Tibial nerve (tissue), 4 donors: Measurements from ENCODE around the gene NDUFS1. TPM values are rescaled to one million over a fixed set of nuclear protein-coding genes. Genes with fewer than 3 reads are reported as not detected.

Experiments used
- DNase-seq, 2 donors: peaks; one replicate each; pipeline ENCODE4 v3.0.0-alpha.2; 2019; ENCODE audit warnings: low spot score in 2 of 2
- H3K27ac ChIP-seq, 4 donors: fragments of 200-600 bp; sonication (generic) in 3 of 4; one replicate each; pipeline ENCODE4 v1.5.1; 2017 to 2019; ENCODE audit warnings: mild to moderate bottlenecking in 1 of 4
- H3K27me3 ChIP-seq, 2 donors: fragments of 200-600 bp; sonication (generic) in 1 of 2; one replicate each; pipeline versions ENCODE4 v1.5.1 to v1.6.0; 2017 to 2019
- H3K36me3 ChIP-seq, 3 donors: fragments of 200-600 bp; sonication (generic); one replicate each; pipeline ENCODE4 v1.5.1; 2018 to 2019
- H3K4me1 ChIP-seq, 4 donors: fragments of 200-600 bp; sonication (generic) in 3 of 4; one replicate each; pipeline ENCODE4 v1.5.1; 2017 to 2019
- H3K4me3 ChIP-seq, 4 donors: fragments of 200-600 bp; sonication (generic) in 3 of 4; one replicate each; pipeline ENCODE4 v1.5.1; 2017 to 2019; ENCODE audit warnings: mild to moderate bottlenecking in 1 of 4, moderate library complexity in 1 of 4
- H3K9me3 ChIP-seq, 4 donors: fragments of 200-600 bp; sonication (generic) in 3 of 4; one replicate each; pipeline ENCODE4 v1.5.1; 2017 to 2019
- CTCF ChIP-seq, 5 experiments: fragments of 200-600 bp in 3 of 5; fragments of 450-650 bp in 2 of 5; sonication (generic) in 3 of 5; IDR thresholded peaks; one replicate each; pipeline ENCODE4 v1.5.1; 2016 to 2019; ENCODE audit warnings: antibody characterized with exemption in 5 of 5, mild to moderate bottlenecking in 3 of 5, moderate library complexity in 2 of 5
- EP300 ChIP-seq, 2 donors: sonication (generic); formaldehyde crosslinking; IDR thresholded peaks; one replicate each; pipeline ENCODE4 v1.6.1; 2017; ENCODE audit warnings: antibody characterized with exemption in 2 of 2, mild to moderate bottlenecking in 1 of 2
- POLR2A ChIP-seq, 2 donors: fragments of 450-650 bp; IDR thresholded peaks; one replicate each; pipeline ENCODE4 v1.6.1; 2017; ENCODE audit warnings: antibody characterized with exemption in 2 of 2, mild to moderate bottlenecking in 2 of 2, moderate library complexity in 2 of 2
- WGBS, 2 donors: methylation state at CpG; one replicate each; pipeline ENCODE4 v1.1.5; 2018; 5-methylcytosine and 5-hydroxymethylcytosine counted together
- total RNA-seq, 4 donors: library from RNA; depleted of rRNA; stranded (reverse); fragments of >200 nt; gene quantifications; one replicate each; pipeline ENCODE4 v1.1.0, GENCODE V29; 2016

Gene NDUFS1
- total RNA-seq, 4 donors from 2014 or later, result 37.8 to 68.6 (median 53.0) TPM

GRCh38 chr2:206150631-206151030 is 8.6 kb downstream of the NDUFS1 start:
- peaks cover 0 to 10% (median 0%) of the 10 kb centered on the region in 4 donors for H3K4me1 ChIP-seq
- WGBS, 2 donors, result 53 to 61% methylated on average over 4 of the region's 4 CpGs
- DNase-seq, result no peak
- peaks cover 0 to 64% (median 8%) of the 10 kb centered on the region in 3 donors for H3K36me3 ChIP-seq
- TF ChIP-seq EP300 (IDR thresholded peaks at IDR 0.05), result no peak
- TF ChIP-seq POLR2A (IDR thresholded peaks at IDR 0.05), result no peak
- TF ChIP-seq CTCF (IDR thresholded peaks at IDR 0.05), result no peak
- no peaks in the 10 kb centered on the region for H3K9me3 ChIP-seq
- H3K27ac ChIP-seq, result no peak overlapping the region
- H3K4me3 ChIP-seq, result no peak overlapping the region
- H3K27me3 ChIP-seq, result no peaks in the 10 kb centered on the region

- no peak for DNase-seq
- Histone ChIP-seq H3K27ac (no peak overlapping the region), H3K4me1 (peaks cover 0 to 6% (median 0%) of the 10 kb centered on the region in 4 donors), H3K36me3 (peaks cover 0 to 68% (median 8%) of the 10 kb centered on the region in 3 donors), H3K4me3 (no peak overlapping the region), H3K9me3 (no peaks in the 10 kb centered on the region), H3K27me3 (no peaks in the 10 kb centered on the region)
- WGBS, 2 donors, result 97 to 100% methylated on average over 1 of the region's 1 CpG
- TF ChIP-seq EP300 (IDR thresholded peaks at IDR 0.05) (no peak), CTCF (IDR thresholded peaks at IDR 0.05) (no peak), POLR2A (IDR thresholded peaks at IDR 0.05) (no peak)
These were observed 9.1 kb downstream of the NDUFS1 start for GRCh38 chr2:206150168-206150567.

- peaks cover 0 to 77% (median 8%) of the 10 kb centered on the region in 3 donors for H3K36me3 ChIP-seq
- WGBS, 2 donors, result 80 to 88% methylated on average over 1 of the region's 1 CpG
These were observed 9.9 kb downstream of the NDUFS1 start for GRCh38 chr2:206149330-206149729.

GRCh38 chr2:206145665-206146064 is 13.6 kb downstream of the NDUFS1 start:
- no peak overlapping the region for H3K27ac ChIP-seq
- no peaks in the 10 kb centered on the region for H3K9me3 ChIP-seq
- 68 to 76% methylated on average over 5 of the region's 5 CpGs for WGBS, 2 donors
- H3K4me3 ChIP-seq, result no peak overlapping the region
- TF ChIP-seq EP300 (IDR thresholded peaks at IDR 0.05) (no peak), CTCF (IDR thresholded peaks at IDR 0.05) (no peak), POLR2A (IDR thresholded peaks at IDR 0.05) (no peak)
- DNase-seq, result no peak
- no peaks in the 10 kb centered on the region for H3K4me1 ChIP-seq
- H3K36me3 ChIP-seq, result peaks cover 11 to 99% (median 18%) of the 10 kb centered on the region in 3 donors
- no peaks in the 10 kb centered on the region for H3K27me3 ChIP-seq

More at GRCh38 chr2:206149330-206149729, 9.9 kb downstream of the NDUFS1 start:
- DNase-seq, result no peak
- Histone ChIP-seq H3K4me1 (peaks cover 0 to 5% (median 0%) of the 10 kb centered on the region in 4 donors), H3K27me3 (no peaks in the 10 kb centered on the region), H3K9me3 (no peaks in the 10 kb centered on the region), H3K4me3 (no peak overlapping the region), H3K27ac (no peak overlapping the region)
- TF ChIP-seq POLR2A (IDR thresholded peaks at IDR 0.05) (no peak), EP300 (IDR thresholded peaks at IDR 0.05) (no peak), CTCF (IDR thresholded peaks at IDR 0.05) (no peak)

GRCh38 chr2:206144383-206144782 is 14.9 kb downstream of the NDUFS1 start:
- no peaks in the 10 kb centered on the region for H3K4me1 ChIP-seq
- WGBS, 2 donors, result 88 to 97% methylated on average over 2 of the region's 2 CpGs
- no peaks in the 10 kb centered on the region for H3K27me3 ChIP-seq
- H3K4me3 ChIP-seq, result no peak overlapping the region
- H3K36me3 ChIP-seq, result peaks cover 11 to 99% (median 23%) of the 10 kb centered on the region in 3 donors
- no peak overlapping the region for H3K27ac ChIP-seq
- no peaks in the 10 kb centered on the region for H3K9me3 ChIP-seq
- TF ChIP-seq POLR2A (IDR thresholded peaks at IDR 0.05), result no peak
- no peak for TF ChIP-seq EP300 (IDR thresholded peaks at IDR 0.05)
- TF ChIP-seq CTCF (IDR thresholded peaks at IDR 0.05), result no peak
- DNase-seq, result no peak
